Left lobe of liver (tissue), 2 donors: ENCODE data around the gene STAP2. TPM values are rescaled to one million over a fixed set of nuclear protein-coding genes. Genes with fewer than 3 reads are reported as not detected.

Source experiments
- ATAC-seq: fragments of 200-7000 bp; cut with Tn5 transposase; one replicate; pipeline ENCODE4 v1.9.1; 2020; ENCODE audit warnings: mild to moderate bottlenecking, moderate library complexity
- DNase-seq: peaks from one replicate; pipeline ENCODE4 v3.0.0-alpha.2; 2020; ENCODE audit warnings: low spot score
- total RNA-seq: library from RNA; stranded (reverse); gene quantifications from one replicate; pipeline ENCODE4 v1.2.1, GENCODE V29; 2021
- donor health status: DM: no; HTN: no; CAD: no; lungs with moderate emphysema.
- donor health status: DM: no; HTN: yes; CAD: no.

The STAP2 gene
- total RNA-seq, 1 donor from 2014 or later = 31.8 TPM

DNA sequence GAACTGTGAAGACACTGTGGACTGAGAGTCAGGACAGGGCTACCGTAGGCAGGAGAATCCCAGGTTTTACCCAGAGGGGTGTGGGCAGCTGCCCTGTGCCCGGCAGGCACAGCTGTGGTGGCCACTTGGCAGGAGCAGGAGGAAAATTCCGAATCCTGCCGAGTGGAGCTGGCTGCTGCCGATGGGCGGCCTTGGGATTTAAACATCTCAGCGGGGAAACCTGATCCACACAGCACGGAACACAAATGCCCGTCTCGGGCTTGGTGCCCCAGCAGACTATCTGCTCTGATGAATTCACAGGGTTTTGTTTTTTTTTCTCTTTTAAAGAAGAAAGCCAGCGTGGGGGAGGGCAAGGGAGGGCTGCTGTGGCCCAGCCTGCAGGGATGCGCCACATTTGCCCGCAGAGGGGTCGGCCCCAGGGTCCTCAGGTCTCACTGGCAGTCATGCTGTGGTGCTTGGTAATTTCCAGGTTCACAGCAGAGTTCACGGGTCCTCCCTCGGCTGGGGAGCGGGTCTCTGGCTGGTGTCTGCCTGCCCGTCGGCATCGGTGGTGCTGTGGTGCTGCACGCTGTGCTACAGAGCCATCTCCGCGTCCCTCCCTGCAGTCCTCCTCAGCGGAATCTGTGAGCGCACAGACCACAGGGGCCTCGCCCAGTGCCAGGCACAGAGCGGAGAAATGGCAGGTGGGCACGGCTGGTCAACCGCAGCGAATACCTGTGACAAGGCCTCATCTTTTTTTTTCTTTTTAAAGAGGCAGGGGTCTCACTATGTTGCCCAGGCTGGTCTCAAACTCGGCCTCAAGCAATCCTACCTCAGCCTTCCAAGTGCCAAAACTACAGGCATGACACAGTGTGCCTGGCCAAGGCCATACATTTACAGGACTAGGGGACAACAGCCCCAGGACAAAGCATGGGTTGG is 32.9 kb upstream of the STAP2 start:
- no peak for DNase-seq
- ATAC-seq = no peak

DNA sequence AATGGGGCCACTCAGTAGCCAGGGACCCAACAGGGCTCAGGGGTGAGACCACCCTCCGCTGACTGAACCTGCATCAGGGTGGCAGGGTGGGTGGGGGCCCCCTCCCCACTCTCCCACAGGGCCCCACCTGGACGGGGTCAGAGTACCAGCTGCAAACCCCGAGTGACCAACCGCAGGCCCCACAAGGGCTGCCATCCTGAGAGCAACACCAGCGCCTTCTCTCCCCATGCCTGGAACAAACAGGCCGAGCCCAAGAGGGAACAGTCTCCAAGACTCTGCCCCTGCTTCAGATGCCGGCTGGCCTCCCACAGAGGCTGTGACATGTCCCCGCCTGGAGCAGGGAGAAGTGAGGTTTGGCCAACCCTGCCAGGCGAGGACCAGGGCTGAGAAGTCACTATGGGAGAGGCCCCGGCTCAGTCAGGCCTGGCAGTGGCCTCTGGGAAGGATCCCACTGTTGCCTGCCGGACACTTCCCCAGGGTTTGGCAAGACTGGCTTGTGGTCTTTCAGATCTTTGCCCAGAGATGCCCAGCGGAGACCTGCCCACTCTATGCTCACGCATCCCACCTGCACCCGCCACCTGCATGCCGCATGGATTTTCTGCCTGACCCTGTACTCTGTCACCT is 31.9 kb upstream of the STAP2 start:
- DNase-seq = no peak
- no peak for ATAC-seq

DNA sequence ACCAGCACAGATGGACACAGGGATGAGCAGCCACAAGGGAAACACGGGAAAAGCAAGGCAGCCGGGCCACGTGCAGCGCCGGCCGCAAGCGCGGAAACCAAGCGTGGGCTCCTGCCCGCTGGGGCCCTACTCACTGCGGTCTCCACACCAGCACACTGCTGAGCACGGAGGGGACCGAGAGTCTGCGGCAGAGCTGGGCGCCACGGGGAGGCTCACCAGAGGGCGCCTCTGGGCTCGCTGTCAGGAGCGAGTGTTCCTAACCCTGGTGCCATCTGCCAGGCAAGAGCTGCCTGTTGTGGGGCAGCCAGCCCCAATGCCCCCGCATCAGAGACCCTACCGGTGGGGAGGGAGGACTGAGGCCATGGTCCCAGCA is 31.2 kb upstream of the STAP2 start:
- ATAC-seq (peak; percentile 21), DNase-seq (no peak)

DNA sequence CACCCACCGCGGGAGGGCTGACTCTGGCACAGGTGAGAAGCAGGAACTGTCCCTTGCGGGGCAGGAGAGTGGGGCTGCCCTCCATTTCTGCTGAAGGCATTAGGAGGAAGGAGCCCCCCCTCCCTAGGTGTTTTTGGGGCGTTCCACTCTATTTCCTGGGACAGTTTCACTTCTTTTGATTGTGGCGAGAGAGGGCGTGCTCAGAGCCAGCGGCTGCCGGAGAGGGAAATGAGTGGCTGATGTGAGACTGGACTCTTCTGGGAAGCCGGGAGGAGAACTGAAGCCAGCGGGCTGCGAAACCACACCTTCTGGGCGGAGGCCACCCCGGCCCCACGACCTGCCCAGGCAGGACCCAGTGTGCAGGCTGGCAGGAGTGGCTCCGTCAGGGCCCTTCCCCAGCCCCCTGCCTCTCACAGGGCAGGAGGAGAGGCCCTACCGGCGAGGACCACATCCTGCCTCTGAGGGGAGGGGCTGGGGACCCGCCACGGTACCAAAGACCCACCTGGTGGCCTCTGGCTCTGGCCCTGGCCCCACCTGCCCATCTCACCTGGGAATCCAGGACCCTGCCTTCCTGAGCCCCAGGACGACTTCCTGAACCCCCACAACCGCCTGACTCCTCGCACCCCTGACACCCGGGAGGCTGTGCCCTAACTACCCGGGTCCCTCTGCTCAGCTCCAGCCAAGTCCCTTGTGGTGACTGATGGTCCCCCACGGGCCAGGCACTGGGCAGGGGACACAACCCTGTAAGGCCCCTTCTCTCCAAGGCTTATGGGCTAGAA is 30.7 kb upstream of the STAP2 start:
- ATAC-seq = peak; percentile 43
- DNase-seq = no peak

DNA sequence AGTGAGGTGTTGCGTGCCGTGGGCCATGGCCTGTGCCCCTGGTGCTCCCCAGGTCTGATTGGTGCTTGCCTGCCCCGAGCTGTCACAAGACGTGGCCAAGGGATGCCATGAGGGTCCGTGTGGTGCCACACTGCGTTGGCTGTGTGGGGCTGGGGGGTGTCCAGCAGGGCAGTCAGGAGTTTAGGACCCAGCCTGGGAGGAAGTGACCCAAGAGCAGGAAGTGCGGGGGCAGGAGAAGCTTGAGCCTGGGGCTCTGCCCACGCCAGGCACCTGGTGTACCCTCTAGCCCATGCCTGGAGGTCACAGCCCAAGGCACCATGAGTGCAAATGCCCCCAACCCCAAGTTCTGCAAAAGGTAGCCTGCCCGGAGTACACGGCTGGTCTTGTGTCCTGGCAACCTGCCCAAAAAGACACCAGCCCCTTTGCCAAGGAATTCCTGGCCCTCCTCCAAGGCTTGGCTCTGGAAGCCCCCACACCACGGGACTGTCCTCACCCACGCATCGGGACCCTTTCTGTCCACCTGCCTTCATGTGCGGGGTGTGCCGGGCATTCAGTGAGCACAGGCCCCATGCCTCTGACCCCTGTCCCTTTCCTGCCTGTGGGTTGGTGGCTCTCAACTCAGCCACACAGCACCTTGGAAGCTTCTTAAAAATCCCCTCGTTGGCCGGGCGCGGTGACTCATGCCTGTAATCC is 29.6 kb upstream of the STAP2 start:
- DNase-seq = peak; percentile 58

DNA sequence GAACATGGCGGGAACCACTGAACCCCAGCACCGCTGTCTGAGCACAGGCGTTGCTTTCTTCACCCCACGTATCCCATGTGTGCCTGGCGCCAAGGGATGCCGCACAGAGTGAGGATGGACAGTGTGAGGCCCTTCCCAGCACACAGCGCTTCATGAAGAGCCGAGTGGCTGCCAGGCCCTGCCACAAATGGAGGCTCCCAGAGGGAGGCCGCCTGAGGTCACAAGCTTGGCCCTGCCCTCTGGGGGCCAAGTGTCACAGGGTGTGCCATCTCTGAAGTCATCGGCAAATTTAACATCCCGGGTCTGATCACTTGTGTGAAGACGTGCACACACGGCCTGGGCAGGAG is 29.1 kb upstream of the STAP2 start:
- no peak for ATAC-seq
- no peak for DNase-seq

More for the DNA sequence above, 29.6 kb upstream of the STAP2 start:
- peak; percentile 2 for ATAC-seq

DNA sequence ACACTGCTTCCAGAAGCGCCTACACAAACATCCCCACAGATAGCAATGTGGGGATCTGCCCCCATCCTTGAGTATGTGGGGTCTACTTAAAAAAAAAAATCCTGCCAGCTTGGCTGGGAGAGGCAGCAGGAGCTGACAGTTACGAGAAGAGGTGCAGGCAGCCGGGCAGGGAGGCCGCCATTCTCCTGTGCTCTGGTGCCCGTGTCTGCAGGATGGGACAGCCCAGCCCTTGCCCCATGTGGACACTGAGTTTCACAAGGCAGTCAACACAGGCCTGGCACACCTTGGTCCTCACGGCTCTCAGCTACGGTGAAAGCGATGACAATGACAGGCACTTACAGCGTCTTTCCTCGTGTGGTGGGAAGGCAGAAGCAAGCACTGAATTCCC is 28.7 kb upstream of the STAP2 start:
- DNase-seq = no peak

DNA sequence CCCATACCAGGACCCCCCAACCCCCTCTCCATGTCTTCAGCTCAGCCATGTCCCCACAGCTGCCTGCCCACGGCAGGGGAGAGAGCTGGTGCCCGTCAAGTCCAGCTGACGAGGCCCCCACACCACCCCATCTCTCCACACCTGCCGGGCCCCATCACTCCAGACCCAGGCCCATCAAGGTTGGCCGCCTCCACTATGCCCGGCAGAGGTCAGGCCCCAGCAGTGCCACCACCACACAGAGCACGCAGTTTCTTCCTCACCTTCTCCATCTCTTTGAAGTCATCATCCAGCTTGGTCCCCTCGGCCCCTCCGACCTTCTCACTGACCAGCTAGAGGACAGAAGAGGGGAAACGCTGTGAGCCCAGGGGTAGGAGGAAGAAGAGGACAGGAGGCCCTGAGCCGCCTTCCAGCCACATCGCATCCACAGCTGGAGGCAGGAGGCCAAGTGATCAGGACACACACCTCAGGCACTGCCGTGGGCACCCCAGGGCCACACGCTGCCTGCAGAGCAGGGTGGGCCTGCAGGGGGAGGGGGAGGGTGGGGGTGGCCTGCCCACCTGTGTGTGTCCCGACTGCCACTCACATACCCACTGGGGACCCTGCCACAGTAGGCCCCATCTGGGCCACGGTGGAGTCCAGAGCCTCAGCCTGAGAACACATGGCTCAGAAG is 28.2 kb upstream of the STAP2 start:
- DNase-seq (no peak), ATAC-seq (no peak)

More for the DNA sequence above, 28.7 kb upstream of the STAP2 start:
- no peak for ATAC-seq

DNA sequence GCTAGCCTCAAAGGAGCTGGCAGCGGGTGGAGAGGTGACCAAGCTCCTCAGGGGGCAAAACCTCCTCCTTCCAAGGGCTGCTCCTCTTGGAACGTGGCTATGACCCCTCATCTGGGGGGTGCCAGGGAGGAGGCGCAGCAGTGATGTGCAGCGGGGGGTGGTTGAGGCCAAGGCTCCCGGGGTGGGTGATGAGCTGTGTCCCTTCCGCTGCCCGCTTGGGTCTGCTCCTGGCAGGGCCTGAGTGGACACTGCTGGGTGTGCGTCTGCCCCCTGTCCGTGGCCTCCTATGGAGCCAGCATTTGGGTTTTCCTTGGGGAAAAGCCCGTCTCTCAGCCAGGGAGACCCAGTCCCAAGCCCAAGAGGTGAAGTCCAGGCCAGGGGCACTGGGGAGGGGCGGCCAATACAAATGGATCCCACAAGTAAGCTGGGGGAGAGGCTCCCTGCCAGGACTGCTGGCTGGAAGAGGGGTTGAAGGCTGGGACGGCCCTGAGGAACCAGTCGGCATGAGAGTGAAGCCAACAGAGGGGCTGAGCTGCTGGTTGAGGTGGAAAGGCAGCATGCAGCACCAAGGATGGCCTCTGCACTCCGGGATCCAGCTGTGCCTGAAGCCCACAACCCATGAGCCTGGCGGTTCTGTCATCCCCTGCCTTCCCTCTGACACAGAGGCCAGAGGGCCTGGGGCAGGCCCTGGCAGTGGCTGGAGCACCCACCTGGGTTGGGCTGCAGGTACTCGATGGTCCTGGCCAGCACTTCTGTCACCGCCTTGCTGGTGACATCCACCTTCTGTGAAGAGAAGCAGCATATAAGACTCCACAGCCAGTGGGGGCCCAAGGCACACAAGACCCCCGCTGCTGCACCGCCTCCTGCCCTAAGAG is 27.4 kb upstream of the STAP2 start:
- DNase-seq (no peak), ATAC-seq (no peak)

DNA sequence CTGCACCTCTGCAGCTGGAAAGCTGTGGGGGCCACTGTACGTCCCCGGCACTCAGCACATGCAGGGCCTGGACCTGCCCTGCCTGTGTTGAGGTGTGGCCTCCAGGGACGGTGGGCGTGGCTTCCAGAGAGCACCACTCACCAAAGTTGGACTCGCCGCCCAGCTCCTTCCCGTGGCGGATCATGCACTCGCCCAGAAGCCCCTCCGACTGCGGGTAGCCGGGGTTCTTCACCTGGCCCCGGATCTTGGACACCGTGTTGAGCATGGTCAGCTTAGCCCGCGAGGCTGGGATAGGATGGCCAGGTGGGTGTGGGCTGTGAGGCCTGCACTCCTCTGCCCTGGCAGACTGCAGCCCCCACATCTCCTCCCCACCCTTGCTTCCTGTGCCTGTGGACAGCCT is 26.7 kb upstream of the STAP2 start:
- DNase-seq (no peak), ATAC-seq (no peak)

DNA sequence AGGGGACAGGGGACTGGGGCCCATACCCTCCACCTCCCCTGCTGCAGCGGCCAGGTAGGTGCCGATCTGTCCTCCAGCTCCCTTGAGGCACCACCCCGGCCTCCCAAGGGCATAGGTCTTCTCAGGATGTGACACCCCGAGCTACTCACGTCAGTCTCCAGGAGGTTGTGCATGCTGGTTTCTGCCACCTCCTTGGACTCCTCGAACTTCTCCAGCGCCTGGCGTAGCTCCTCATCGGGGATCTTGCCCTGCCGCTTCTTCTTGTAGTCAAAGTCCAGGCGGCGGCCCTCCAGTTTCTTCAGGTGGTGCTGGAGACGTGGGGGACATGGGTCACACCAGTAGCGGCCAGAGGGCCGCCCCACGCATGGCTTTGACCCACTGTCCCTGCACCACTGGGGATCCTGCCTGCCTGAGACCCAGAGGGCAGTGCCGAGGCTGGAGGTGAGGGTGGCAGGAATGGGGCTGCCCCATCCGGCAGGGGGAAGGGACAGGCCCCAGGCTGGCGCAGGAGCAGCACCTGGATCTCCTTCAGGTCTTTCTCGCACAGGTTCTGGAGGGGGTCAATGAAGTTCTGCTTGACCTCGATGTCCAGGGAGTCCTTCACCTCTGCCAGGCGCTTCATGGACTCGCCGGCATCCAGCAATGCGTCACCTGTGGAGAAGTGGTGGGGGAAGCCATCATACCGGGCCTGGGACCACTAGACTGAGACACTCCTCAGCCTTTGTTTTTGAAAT is 25.1 kb upstream of the STAP2 start:
- DNase-seq (no peak), ATAC-seq (no peak)

DNA sequence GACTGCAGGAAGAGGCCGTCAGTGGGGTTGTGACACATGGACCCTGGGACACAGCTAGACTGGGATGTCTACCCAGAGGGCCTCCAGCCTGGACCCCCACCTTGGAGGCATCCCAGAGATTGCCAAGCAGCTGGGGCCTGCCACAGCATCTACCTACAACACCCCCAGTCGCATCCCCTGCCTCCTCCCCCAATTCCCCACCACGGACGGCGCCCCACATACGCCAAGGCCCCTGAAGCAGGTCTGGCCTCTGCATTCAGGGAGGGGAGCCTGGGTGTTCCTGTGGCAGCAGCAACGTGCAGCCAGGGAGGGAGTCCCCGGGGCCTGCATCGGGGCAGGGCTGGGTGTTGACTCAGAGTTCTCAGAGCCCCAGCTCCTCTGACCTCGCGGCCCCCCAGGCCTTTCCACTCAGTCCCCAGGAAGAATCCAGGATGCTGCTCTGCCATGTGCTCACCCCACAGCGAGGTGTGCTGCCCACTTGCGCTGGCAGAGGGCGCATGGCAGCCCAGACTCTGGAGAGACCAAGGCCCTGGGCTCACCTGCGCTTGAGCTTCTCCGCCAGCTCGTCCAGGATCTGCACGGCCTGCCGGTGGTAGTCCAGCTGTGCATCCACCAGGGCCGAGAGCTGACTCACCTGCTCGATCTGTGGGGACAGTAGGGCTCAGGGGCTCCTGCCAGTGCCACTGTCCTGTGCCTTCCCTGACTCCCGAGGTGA is 24.4 kb upstream of the STAP2 start:
- ATAC-seq = peak; percentile 5

DNA sequence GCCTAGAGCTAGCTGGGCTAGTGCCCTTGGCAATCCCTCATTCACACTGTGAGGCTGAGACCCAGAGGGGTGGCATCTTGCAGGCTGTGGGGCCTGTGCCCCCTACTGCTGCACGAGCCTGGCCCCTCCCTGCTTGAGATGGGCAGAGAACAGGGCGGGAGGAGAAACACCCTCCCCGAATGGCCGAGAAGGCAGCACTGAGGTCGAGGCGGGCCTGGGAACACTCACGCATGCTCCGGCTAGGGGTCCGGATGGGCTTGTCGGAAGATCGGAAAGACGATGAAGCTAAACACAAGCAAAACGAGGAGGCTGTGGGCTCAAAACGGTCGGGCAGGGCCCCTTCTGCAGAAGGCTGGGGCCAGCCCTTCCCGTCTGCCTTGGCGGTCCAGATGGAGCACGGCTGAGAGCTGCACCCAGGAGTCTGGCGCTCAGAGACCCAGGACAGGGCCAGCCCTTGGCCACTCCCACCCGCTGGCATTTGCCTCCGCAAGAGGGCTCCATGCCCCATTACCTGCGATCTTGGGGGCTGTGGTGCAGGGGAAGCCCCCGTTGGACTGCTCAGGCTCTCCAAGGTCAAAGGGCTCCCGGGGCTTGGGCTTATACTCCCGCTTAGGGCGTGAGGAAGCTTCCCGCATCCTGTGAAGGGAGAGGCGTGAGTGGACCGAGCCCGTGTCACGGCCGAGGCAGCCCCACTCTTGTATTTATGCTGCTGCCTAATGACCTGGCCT is 23.6 kb upstream of the STAP2 start:
- DNase-seq (no peak), ATAC-seq (peak; percentile 2)

More for the DNA sequence above, 24.4 kb upstream of the STAP2 start:
- peak; percentile 50 for DNase-seq

DNA sequence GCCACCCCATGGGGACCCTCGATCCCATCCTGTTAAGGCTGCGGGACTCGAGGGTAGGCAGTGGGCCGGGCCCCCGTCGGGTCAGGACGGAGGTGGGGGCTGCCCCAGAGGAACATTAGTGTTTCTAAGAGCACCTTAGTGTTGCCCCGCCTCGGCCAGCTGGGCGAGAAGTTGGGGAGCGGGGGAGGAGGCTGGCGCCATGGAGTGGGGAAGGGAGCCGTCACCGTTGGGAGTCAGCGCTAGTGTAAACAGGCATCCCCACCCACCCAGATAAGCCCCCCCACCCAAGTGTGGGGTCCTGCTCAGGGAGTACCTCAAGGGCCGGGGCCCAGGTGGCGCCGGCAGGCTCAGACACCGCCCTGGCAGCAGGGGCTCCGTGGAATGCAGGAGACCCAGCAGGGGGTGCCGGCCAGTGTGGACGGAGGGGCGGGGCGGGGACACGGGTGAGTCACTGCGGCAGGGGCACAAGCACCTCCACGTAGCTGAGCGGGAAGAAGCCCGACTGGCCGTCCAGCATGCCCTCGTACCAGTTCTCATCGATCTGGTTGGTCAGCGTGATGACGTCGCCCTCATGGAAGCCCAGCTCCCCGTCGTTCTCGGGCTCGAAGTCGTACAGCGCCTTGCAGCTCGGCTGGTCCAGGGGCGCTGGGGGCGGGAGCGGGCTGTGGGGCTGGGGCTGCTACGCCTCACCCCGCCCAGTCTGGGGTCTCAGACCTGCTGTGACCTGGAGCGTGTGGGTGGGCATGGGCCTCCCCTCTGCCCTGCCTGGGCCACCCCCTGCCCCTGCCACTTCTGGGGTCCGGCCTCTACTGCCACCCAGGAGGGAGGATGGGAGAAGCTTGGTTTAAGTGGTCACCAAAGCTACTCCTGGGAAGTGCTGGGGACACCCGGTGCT is 22.8 kb upstream of the STAP2 start:
- DNase-seq (no peak), ATAC-seq (no peak)

DNA sequence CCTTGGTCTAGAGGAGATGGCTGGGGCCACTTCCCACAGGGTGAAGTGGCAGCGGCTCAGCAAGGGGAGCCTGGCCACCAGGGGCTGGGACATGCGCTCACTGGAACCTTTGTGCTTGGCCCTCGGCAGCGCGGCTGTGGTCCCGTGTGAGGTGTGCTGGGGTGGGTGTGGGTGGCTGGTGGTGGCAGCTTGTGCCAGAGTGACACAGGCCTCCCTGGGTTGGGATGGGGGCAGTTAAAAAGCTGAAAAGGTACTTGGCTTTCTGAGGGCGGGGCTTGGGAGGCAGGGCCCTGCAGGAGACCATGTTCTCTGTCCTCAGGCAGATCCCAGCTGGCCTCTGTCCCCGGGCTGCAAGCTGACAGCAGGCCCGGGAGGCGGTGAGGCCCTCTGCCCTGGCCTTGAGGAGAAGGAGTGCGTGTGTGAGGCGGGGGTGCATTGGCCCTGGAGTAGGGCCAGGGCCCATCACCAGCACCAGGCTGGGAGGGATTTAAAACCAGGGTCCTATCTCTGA is 22.1 kb upstream of the STAP2 start:
- DNase-seq (no peak), ATAC-seq (peak; percentile 17)

DNA sequence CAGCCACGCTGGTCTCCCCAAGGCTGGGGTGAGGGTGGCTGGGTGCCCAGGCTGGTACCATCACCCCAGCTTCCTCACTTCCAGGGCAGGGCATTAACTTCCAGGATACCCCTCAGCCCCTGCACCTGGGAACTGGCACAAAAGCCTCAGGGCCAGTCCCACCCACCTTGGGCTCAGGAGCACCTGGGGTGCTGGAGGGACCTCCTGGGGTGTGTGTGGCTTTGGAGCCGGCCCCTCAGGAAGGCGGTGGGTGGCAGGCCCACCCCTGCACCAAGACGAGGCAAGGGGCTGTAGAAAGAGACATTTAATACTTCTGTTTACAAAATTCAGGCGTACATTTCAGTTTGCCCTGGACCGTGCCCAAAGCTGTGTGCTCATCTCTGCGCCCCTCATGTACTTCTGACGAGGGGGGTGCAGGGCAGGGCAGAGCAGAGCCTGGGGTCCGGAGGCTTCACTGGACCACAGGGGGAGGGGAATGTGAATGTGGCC is 21.5 kb upstream of the STAP2 start:
- no peak for DNase-seq
- ATAC-seq = no peak
